GM12872 (cell line): ENCODE data around the gene PMIS2.

ENCODE experiments used
- TF ChIP-seq, protein P1 (sequence below): IDR thresholded peaks from 3 replicates; pipeline ENCODE4 v1.5.1; 2011; ENCODE audit warnings: low read depth, mild to moderate bottlenecking, low read length, moderate library complexity; ENCODE audit not compliant: insufficient read depth

PMIS2 gene

DNA sequence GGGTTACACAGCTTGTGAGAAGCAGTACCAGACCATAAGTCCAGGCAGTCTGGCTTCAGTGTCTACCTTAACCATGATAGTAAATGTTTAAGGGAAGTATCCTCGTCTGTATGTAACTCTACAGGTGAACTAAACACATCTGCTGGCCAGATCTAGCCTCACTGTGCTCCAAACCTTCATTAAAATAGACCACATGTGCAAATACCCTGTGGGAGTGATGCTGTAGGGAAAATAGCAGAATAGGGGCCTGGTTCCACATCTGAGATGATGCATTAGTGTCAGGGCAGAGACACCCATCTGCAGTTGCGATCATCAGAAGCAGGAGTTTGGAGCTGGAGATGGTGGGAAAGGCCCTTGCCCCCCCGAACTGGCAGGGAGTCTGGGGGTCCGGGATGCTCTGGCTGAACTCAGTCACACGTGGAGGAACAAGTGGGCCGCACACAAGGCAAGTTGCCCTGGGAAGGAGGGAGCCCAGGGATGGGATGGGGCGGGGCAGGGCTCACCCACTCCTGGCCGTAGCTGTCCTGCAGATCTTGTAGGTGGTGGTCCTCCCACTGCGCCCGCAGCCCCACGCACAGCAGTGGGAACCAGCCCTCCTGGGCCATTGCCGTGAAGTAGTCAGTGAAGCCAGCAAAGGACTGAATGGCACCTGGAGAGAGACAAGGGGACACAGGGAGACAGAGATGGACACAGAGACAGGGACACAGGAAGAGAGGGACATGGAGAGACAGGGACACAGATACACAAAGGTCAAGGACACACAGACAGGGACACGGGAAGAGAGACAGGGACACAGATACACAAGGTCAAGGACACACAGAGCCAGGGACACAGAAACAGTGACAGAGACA is 33.2 kb upstream of the PMIS2 start:
- TF ChIP-seq, protein P1, sequence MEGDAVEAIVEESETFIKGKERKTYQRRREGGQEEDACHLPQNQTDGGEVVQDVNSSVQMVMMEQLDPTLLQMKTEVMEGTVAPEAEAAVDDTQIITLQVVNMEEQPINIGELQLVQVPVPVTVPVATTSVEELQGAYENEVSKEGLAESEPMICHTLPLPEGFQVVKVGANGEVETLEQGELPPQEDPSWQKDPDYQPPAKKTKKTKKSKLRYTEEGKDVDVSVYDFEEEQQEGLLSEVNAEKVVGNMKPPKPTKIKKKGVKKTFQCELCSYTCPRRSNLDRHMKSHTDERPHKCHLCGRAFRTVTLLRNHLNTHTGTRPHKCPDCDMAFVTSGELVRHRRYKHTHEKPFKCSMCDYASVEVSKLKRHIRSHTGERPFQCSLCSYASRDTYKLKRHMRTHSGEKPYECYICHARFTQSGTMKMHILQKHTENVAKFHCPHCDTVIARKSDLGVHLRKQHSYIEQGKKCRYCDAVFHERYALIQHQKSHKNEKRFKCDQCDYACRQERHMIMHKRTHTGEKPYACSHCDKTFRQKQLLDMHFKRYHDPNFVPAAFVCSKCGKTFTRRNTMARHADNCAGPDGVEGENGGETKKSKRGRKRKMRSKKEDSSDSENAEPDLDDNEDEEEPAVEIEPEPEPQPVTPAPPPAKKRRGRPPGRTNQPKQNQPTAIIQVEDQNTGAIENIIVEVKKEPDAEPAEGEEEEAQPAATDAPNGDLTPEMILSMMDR: no peak

DNA sequence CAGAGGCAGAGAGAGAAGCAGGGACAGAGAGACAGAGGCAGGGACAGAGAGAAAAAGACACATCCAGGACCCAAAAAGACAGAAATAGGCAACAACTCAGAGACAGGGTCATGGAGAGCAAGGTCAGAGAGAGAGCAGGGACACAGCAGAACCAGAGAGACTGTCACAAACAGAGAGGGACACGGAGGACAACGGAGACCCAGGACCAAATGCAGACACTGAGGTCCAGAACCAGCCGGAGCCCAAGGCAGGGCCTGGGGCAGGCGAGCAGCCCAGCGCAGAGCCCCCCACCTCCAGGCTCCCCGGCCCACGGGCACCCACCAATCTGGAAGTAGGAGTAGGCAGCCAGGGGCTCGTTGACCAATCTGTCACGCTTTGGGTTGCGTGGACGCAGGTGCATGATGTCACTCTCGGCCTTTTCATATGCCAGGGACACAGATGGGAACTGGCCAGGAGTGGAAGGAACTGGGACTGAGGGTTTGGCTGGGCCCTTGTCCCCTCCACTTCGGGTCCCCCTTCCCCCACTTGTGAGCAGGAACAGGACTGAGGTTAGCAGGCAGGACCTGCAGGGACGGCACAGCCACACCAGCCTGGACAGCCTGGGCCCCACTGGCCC is 32.5 kb upstream of the PMIS2 start:
- TF ChIP-seq, protein P1: no peak

DNA sequence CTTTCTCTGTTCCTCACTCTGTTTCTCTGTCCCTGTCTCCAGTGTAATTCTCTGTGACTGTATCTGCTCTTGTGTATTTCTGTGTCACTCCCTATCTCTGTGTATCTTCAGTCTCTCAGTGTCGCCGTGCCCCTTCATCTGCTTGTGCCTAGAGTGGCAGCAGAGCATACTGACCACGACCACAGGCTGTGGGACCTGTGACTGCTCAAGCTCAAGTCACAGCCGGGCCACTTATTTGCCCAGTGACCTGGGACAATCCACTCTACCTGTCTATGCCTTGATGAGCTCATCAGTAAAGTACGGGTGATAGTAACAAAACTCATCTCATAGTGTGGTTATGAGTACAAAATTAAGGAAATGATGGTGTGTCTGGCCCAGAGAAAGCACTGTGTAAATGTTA is 31.9 kb upstream of the PMIS2 start:
- TF ChIP-seq, protein P1: no peak

DNA sequence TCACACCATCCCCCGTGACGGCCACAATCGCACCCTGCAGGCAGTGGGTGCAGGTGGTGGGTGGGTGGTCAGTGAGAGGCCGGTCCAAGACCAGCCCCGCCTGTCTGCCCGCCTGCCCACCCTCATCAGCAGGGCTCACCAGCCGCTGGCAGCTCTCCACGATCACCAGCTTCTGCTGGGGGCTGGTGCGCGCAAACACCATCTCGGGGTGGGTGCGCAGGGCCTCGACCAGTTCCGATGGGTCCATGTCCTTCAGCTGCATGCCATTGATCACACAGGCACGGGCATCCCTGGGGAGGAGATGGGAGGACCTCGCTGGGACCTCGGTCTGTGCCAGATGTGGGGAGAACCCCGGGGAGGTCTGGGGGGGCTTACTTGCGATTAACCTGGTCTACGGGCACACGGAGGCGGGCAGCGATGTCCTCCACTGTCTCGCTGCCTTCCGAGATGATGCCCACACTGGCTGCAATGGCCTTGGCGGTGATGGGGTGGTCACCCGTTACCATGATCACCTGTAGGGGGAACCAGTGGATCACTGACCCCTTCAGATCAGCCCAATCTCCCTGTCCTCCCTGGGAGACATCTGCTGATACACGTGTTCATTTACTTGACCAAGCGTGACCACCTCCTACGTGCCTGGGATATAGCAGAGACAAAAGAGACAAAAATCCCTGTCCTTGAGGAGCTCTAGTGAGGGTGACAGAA is 30.5 kb upstream of the PMIS2 start:
- TF ChIP-seq, protein P1: peak; percentile 43

DNA sequence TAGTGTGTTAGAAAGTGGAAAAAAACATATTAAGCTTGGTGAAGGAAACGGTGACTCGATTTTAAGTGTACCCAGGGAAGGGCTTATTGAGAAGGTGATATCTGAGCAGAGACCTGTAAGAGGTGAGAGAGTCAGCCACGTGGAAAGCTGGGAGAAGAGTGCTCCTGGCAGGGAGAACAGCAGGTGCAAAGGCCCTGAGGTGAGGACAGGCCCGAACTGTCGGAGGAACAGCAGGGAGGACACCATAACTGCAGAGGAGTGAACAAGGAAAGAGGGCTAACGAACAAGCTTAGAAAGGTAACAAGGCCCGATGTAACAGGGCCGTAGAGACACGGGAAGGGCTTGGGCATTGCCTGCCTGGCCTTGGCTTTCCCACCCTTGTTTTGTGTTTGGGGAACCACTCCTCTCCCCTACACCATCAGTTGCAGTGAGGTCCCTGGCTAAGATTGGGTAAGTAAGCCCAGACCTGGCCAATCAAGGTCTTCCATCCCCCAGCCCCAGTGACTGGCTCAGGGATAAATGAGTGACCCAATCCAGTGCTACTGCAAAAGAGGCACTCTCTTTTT is 29.9 kb upstream of the PMIS2 start:
- TF ChIP-seq, protein P1: no peak

DNA sequence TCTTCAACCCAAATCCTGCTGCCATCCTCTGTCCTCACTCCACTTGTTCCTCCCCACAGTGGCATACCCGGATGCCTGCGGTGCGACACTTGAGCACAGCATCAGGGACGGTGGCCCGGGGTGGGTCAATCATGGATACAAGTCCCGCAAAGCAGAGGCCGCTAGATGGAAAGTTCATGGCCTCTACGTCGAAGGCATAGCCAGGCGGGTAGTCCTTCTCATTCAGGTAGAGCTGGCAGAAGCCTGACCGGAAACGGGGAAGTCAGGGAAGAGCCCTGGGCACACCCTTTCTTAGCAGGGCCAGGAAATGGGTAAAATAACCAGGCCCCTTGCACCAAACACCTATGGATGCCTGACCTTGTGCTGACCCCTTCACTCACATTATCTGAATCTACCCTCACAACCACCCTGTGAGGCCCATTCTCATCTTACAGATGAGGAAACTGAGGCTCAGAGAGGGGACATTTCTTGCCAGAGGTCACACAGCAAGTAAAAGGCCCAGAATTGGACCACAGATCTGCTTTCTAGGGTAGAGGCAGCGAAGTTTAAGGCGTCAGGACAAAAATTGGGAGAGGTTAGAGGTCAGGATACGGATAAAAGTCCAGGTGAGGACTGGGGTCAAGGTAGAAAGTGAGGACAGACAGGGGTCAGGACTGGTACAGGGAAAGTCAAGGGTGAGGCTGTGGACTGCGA is 29.0 kb upstream of the PMIS2 start:
- TF ChIP-seq, protein P1: no peak
